ENCODE data around the gene DNMT1.

Gene DNMT1

DNA sequence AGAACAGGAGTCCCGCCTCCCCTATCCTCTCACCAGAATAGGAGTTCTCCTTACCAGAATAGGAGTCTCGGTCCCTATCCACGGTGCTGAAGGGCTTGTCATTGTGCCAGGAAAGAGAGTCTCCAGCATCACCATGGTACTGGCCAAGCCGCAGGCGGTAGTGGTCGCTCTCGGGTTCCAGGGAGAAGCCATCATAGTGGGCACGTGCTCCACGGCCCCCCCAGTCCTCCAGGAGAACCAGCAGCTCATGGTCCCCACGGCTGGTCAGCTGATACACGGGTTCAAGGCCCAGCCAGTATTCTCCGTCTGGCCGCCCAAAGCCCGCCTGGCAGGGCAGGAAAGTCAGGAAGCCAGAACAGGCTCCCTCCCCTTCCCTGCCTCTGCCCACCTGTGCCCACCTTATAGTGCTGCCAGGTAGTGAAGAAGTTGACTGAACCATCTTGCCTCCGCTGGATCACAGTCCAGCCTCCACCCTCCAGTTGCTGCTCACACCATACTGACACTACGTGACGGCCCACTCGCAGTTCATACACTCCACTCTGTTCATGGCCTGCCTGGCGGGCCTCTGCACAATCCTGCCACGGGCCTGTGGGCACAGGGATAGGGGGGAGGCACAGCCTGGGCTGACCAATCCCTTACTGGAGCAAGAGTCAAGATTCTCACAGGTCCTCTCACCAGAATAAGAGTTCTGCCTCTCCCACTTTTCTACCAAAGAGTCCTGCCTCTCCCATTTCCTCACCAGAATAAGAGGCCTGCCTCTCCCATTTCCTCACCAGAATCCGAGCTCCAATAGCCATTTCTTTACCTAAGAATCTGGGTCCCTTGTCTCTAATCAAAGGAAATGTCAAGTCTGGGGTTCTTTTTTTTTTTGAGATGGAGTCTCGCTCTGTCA, 101.2 kb downstream of the DNMT1 start:
- no peak for DNase-seq (ENCODE audit: low spot score)

GRCh38 chr19:10092648-10093294, 102.0 kb downstream of the DNMT1 start:
- DNase-seq (ENCODE audit: low spot score) = no peak

- no peak for DNase-seq (ENCODE audit: low spot score)
Measured at GRCh38 chr19:10091895-10092641, 102.7 kb downstream of the DNMT1 start.

DNA sequence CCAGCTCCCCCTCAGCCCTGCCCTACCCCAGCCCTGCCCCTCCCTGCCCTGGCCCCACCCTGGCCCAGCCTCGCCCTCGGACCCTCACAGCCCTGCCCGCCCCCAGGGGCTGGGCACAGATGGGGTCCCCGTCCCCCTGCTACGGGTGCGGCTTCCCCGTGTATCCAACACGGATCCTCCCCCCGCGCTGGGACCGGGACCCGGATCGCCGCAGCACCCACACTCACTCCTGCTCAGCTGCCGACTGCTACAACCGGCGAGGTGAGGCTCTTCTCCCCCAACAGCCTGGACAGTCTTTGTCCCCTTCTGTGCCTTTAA, 103.4 kb downstream of the DNMT1 start:
- no peak for DNase-seq (ENCODE audit: low spot score)

- no peak for DNase-seq (ENCODE audit: low spot score)
Measured at GRCh38 chr19:10089801-10090375, 104.9 kb downstream of the DNMT1 start.

DNA sequence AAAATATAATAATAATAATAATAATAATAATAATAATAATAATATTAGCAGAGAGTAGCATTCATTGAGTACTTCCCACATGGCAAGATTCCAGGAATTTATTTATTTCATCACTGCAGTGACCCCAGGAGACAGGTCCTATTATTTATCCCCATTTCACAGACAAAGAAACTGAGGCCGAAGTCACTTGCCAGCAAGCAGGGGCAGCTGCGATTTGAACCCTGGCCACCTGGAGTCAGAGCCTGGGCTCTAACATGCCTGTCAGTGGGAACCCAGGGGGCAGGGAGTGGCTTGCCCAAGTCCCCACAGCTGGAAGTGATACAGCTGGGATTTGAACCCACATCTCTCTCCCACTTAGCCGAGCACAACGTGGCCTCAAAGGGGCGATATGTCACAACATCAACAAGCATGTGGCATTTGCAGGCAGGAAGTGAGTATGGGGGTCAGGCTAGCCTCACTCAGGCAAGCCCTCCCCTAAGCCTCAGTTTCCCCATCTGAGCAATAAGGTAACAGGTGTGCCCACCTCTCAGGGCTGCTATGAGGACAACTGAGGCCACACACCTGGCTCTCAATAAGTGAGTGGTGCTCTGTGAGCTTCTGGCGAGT, 105.7 kb downstream of the DNMT1 start:
- no peak for DNase-seq (ENCODE audit: low spot score)

DNA sequence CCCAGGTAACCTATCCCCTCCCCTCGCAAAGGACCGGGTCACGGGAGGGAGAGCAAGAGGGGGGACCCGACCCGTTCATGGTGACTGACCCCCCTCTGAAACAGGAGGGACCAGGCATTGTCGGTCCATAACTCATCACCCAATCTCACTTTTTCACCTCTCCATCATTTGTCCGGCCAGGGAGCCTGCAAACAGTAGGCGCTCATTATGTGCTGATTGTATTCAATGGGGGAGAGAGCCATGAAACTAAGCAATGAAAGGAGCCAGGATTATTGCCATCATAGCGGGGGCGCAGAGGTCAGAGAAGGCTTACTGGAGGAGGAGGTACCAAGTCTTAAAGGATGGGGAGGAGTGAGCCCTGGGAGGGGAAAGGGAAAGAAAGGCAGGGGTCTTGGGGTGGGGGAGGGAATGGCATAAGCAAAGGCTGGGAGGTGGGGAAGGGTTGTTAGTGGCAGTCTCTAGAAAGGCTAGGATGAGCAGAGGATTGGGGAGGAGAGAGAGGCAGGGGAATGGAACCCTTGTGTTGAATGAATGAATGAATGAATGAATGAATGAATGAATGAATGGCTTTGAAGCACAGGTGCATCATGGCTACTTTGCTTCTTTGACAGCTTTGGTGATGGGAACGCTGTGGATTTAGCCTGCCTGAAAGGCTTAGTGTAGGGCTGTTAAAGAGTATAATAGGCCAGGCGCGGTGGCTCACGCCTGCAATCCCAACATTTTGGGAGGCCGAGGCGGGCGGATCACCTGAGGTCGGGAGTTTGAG, 107.3 kb downstream of the DNMT1 start:
- DNase-seq (ENCODE audit: low spot score) = no peak

GRCh38 chr19:10086591-10087192, 108.1 kb downstream of the DNMT1 start:
- no peak for DNase-seq (ENCODE audit: low spot score)

GRCh38 chr19:10085641-10086590, 108.8 kb downstream of the DNMT1 start, which contains the start of gene SHFL:
Gene SHFL (plus strand): TSS chr19:10086317. CDS start chr19:10086428, 111 bp downstream.
- peak; percentile 58 for DNase-seq (ENCODE audit: low spot score)

DNA sequence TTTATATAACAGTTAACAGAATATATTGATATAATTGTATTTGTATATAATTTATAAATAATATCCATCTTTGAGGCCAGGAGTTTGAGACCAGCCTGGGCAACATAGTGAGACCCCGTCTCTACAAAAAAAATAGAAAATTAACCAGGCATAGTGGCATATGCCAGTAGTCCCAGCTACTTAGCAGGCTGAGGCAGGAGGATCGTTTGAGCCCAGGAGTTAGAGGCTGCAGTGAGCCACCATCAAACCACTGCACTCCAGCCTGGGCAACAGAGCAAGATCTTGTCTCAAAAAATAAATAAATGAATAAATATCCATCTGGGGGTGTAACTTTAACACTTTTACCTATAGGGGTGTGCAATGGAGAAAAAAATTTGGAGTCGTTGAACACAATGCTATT, 110.0 kb downstream of the DNMT1 start:
- no peak for DNase-seq (ENCODE audit: low spot score)

DNA sequence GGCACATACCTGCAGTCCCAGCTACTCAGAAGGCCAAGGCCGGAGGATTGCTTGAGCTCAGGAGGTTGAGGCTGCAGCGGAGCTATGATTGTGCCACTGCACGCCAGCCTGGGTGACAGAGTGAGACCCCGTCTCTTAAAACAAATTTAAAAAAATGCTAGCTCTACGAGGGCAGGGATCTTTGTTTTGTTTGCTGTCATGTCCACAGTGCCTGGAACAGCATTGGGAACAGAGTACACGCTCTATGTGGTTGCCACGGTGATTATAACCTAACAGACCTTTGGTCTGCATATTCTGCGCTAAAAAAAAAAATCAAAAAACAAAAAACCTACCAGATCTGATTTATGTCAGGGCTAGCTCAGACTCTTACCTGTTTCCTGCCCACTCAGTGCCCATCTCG, 110.8 kb downstream of the DNMT1 start:
- DNase-seq (ENCODE audit: low spot score) = no peak

Data from SW480 (cell line).